CD4-positive, alpha-beta T cell treated with Interleukin-2 at 100 ng/mL for 4 hours (primary cell): ENCODE measurements around the gene UGT1A10.
"Not testable (repeated sequence)": the region's sequence is repeated elsewhere in the genome, so short reads cannot be mapped to it uniquely, and the experiment has no call there.

Experiments used
- DNase-seq: peaks from one replicate; pipeline ENCODE4 v3.0.0-alpha.2; 2020; ENCODE audit warnings: low spot score

UGT1A10 gene

DNA sequence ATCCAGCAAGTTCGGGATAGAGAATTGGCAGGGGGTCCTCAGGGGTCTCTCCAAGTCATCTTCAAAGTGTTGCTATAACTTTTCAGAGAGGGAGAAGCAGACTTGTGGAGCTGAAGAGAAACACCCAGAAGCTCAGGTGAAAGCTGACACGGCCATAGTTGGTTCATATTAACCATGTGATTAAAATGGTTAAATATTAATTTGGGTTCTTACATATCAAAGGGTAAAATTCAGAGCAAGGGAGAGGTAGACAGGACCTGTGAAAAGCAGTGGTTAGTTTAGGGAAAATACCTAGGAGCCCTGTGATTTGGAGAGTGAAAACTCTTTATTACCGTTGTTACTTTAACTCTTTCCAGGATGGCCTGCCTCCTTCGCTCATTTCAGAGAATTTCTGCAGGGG, 56.4 kb downstream of the UGT1A10 start, which contains the start of gene UGT1A6:
Gene UGT1A6, plus strand, starts transcription at position 243 of the 400 bp plus-strand sequence. Its CDS starts 115 bp downstream, at position 358.
- no peak for DNase-seq

DNA sequence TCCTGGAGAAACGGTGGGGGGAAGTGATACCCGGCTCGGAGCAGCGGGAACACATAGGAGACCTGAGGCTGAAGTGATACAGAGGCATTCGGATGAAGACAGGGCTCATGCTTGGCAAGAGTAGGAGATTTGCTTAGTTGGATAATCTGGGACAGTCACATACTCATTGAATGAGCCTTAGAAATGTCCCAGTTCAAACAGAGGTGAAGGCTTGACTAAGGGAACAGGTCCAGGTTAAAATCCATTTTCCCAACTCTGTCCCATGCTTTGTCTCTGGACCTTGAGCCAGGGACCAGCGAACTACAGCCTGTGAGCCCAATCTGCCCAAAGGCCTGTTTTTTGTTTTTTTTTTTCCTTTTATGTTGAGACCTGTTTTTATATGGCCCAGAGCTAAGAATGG, 57.7 kb downstream of the UGT1A10 start:
- DNase-seq, result no peak

DNA sequence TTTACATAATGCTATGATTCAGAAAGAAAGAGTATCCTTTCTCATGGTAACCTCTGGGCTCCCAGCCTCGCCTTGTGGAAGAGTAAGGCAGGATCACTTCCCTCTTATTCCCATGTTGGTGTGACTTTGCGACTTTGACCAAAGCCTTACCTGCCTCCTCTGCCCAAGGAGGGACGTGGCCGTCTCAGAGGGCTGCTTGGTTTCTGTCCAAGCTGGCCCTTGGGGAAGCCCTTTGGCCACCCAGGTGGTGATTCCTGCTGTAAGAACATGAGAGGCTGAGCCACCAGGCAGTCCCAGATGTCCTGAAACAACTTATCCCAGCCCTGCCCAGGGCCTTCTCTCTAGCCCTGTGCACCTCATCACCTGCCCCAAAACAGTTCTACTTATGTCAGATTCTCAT, 62.5 kb downstream of the UGT1A10 start:
- DNase-seq, result no peak

DNA sequence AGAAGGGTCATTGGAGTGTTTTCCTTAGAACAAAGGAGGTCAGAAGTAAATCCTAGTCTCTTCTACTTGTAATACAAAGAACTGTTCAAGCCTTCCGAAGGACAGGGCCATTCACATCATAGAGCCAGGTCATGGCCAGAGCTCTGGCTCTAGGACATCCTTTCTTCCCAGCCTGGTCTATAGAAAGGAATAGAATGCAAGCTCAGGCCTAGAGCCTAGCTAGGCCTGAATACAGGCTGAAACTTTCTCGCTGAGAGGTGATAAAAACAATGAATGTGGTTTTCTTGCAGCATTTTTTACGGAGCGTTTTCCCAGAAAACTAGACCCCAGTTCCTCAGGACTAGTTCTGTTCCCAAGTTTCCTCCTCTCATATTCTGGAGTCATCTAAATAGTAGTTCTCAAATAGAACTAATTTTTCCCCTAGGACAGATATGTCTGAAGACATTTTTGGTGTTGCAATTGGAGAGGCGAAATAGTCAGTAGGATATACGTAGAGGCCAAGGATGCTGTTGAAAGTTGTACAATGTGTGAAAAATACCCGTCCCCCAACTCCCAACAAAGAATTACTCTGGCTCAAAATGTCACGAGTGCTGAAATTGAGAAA, 63.3 kb downstream of the UGT1A10 start:
- no peak for DNase-seq

DNA sequence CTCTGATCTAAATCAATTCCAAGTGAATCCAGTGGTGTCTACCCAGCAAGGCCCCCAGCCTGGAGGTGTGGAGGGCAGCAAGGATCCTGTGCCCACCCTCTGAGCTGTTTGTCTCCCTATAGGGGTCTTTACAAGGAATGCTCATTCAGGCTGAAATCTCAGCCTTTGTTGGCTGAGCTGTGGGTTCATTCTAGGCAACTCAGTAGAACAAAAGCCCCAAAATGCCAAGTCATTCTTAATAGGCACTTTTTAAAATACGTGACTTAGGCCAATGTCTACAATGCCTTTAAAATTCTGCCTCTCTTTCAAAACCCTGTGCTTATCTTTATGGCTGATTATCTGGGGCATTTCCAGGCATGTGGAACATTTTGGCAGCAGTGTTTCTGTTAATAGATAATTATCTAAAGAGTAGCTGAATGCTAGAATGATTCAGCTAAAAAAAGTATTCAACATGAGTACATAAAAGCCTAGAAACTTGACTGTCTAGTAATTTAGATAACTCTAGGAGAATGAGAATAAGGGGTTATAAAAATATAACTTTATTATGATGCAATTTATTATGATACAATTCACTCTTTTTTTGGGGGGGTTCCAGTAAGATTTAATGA, 63.9 kb downstream of the UGT1A10 start:
- no peak for DNase-seq

DNA sequence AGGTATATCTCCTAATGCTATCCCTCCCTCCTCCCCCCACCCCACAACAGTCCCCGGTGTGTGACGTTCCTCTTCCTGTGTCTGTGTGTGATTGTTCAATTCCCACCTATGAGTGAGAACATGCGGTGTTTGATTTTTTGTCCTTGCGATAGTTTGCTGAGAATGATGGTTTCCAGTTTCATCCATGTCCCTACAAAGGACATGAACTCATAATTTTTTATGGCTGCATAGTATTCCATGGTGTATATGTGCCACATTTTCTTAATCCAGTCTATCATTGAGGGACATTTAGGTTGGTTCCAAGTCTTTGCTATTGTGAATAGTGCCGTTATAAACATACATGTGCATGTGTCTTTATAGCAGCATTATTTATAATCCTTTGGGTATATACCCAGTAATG, 64.6 kb downstream of the UGT1A10 start:
- not testable (repeated sequence) for DNase-seq

DNA sequence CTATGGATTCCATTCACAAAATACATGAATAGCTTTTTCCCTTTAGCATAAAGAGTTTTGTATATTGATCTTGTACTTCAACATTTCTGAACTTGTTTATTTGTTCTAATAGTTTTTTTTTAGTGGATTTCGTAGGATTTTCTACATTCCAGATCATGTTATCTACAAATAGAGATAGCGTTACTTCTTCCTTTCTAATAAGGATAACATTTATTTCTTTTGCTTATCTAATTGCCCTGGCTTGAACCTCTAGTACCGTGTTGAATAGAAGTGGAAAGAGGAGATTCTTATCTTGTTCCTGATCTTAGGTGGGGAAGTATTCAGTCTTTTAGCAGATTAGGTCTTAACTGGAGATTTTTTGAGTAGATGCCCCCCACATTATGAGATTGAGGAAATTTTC, 66.0 kb downstream of the UGT1A10 start:
- DNase-seq, result no peak

DNA sequence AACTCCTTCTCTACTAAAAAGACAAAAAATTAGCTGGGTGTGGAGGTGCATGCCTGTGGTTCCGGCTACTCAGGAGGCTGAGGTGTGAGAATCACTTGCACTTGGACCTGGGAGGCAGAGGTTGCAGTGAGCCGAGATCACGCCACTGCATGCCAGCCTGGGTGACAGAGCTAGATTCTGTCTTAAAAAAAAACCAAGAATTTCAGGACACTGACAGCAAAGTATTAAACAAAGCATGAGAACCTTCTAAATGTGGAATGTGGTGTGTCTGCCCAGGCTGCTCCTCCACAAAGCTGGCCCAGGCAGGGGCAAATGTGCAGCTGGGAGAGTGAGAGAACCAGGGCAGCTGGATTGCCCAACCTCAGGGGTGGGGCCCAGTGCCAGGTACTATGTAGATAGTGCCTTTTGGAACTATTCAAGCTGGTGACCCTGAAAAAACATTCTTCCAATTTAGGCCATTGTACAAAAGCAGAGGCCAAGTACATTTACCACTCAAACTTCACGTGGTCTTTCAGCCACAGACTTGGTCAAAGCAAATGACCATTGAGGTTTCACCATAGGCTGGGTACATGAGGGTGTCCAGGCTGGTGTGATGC, 69.8 kb downstream of the UGT1A10 start:
- no peak for DNase-seq

DNA sequence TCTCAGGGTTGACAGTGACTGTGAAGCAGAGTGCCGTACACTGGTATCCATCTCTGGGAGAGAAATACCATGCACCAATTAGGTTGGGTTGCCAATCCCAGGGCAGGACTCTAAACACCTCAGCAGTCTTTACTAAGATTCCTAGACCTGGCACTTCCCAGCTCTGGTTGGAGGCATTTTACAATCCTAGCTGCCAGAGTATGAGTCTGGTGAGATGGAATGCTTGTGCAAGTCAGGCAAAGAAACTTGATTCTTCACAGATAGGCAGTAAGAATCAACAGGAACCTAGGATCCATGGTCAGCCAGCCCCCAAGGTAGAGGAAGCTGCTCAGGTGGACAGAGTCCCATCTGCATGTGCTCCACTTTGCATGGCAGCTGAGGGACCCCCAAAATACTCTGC, 70.5 kb downstream of the UGT1A10 start:
- no peak for DNase-seq

DNA sequence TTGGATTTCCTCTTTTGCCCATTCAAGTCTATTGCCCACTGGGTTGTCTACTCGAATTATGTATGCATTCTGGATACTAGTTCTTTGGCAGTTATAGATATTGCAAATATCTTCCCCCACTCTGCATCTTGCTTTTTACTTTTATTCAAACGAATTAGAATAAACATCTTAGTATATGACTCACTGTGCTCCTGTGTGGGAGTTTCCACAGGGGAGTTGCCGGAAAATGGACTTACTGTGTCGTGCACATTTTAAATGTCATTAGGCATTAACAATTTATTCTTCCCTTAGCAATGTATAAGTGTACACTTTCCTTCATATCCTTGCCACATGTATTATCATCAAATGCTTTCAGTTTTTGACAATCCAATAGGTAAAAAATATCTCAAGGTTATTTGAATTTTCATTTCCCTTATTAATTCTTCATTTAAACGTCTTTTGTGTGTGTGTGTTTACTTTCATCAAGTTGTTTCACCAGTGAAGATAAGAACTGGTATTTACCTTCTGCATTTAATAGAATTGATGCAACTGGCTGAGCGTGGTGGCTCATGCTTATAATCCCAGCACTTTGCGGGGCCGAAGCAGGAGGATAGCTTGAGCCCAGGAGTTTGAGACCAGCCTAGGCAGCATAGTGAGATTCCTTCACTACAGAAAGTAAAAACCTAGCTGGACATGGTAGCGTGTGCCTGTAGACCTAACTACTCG, 71.8 kb downstream of the UGT1A10 start:
- no peak for DNase-seq

DNA sequence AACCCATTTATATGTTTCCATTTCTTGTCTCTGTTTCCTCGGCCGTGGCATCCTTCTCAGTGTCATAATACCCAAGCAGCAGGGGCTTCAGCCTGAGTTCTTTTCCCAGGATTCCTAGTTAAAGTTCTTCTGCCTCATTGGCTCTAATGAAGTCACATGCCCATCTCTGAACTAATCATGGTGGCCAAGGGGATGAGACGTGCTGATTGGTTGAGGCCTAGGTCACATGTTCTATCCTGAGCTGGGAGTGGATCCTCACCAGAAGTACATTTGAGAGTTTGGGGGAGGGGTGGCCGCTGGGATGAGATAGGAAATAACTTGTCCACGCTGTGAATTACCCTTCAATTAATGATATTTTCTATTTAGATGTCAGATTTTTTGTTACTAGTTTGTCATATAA, 72.7 kb downstream of the UGT1A10 start:
- DNase-seq, result no peak

DNA sequence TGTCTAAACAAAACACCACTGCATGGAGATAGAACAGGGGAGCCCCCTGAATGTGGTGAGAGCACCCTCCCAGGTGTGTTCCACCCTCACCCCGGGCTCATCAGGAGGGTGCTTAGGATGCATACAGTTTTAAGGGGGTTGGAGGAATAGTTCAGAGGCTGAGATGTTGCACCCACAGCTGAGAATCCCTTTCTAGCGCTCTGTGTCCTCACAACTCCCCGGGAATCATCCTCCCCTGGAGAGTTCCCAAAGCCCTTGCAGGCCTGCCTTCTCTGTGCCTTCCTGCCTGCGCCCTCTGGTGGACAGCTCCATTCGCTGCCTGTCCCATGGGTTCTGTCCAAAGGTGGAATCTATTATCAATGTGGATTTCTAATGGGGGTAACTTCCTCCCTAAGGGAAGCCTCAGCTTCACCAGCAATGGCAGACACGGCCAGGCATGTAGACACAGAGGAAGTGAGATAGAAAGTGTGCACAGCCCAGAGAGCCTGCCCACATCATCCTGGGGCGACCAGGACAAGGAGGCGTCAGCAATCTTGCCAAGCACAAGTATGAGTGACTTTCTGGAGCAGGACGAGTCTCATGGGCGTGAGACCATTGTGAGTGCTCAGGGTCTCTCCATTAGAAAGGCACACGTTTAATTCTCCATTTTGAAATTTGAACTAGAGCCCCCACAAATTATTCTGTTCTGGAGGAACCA, 75.2 kb downstream of the UGT1A10 start:
- DNase-seq, result peak; percentile 56

DNA sequence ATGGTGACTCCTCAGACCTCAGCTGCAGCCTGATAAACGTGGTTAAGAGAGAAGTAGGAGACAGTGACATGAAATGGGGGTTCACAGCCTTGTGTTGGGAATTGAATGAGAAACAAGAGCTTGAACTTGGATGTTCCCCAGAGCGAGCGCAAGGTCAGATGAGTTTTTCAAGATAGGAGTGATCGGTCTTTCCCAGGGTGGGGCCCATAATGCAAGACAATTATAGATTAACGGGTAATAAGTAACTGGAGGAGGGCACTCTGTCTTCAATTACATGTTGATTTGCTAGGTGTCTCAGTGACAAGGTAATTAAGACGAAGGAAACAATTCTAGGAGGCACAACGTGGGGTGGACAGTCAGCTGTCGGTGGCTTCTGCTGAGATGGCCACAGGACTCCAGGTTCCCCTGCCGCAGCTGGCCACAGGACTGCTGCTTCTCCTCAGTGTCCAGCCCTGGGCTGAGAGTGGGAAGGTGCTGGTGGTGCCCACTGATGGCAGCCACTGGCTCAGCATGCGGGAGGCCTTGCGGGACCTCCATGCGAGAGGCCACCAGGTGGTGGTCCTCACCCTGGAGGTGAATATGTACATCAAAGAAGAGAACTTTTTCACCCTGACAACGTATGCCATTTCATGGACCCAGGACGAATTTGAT, 76.5 kb downstream of the UGT1A10 start, which contains the start of gene UGT1A5:
Gene UGT1A5, plus strand, starts transcription at position 297 of the 651 bp plus-strand sequence. Its CDS starts 85 bp downstream, at position 382.
- DNase-seq, result no peak

DNA sequence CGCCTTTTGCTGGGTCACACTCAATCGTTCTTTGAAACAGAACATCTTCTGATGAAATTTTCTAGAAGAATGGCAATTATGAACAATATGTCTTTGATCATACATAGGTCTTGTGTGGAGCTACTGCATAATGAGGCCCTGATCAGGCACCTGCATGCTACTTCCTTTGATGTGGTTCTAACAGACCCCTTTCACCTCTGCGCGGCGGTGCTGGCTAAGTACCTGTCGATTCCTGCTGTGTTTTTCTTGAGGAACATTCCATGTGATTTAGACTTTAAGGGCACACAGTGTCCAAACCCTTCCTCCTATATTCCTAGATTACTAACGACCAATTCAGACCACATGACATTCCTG, 77.0 kb downstream of the UGT1A10 start:
- DNase-seq, result no peak

DNA sequence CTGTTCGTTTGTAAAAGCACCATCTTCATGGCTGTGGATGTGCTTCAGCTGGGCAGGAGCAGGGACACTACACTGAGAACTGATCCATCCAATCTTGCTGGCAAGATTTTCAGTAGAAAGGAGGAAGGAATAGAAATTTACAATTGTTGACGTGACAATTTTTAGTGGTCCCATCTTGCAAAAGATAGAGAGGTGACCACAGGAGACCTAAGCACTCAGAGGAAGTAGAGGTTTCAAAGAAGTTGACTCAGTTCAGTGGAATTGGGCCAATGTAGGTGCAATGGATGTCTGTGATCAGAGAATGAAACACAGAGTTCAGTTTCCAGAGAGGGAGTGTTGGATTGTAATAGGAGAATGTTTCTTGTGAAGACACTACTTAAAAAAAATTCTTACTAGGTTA, 77.9 kb downstream of the UGT1A10 start:
- no peak for DNase-seq

DNA sequence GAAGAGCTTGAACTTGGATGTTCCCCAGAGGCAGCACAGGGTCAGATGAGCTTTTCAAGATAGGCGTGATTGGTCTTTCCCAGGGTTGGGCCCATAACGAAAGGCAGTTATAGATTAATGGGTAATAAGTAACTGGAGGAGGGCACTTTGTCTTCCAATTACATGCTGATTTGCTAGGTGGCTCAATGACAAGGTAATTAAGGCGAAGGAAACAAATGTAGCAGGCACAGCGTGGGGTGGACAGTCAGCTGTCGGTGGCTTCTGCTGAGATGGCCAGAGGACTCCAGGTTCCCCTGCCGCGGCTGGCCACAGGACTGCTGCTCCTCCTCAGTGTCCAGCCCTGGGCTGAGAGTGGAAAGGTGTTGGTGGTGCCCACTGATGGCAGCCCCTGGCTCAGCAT, 82.3 kb downstream of the UGT1A10 start, which contains the start of gene UGT1A4:
Gene UGT1A4, plus strand, starts transcription at position 185 of the 400 bp plus-strand sequence. Its CDS starts 85 bp downstream, at position 270.
- DNase-seq, result no peak

DNA sequence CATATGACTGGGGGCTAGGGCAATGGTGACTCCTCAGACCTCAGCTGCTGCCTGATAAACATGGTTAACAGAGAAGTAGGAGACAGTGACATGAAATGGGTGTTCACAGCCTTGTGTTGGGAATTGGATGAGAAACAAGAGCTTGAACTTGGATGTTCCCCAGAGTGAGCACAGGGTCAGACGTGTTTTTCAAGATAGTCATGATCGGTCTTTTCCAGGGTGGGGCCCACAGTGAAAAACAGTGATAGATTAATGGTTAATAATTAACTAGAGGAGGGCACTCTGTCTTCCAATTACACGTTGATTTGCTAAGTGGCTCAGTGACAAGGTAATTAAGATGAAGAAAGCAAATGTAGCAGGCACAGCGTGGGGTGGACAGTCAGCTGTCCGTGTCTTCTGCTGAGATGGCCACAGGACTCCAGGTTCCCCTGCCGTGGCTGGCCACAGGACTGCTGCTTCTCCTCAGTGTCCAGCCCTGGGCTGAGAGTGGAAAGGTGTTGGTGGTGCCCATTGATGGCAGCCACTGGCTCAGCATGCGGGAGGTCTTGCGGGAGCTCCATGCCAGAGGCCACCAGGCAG, 92.6 kb downstream of the UGT1A10 start, which contains the start of gene UGT1A3:
Gene UGT1A3, plus strand, starts transcription at position 320 of the 579 bp plus-strand sequence. Its CDS starts 85 bp downstream, at position 405.
- no peak for DNase-seq

DNA sequence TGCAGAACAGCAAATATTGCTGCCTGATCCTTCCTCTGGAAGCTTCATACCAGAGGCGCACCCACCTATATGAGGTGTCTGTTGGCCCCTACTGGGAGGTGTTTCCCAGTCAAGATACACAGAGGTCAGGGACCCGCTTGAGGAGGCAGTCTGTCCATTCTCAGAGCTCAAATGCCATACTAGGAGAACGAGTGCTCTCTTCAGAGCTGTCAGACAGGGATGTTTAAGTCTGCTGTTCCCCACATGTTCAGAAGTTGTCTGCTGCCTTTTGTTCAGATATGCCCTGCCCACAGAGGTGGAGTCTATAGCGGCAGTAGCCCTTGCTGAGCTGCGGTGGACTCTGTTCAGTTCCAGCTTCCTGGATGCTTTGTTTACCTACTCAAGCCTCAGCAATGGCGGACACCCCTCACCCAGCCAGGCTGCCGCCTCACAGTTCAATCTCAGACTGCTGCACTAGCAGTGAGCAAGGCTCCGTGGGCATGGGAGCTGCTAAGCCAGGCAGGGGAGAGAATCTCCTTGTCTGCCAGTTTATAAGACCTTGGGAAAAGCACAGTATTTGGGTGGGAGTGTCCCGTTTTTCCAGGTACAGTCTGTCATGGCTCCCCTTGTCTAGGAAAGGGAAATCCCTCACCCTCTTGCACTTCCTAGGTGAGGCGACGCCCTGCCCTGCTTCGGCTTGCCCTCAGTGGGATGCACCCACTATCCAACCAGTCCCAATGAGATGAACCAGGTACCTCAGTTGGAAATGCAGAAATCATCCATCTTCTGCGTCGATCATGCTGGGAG, 100.8 kb downstream of the UGT1A10 start:
- DNase-seq, result not testable (repeated sequence)

DNA sequence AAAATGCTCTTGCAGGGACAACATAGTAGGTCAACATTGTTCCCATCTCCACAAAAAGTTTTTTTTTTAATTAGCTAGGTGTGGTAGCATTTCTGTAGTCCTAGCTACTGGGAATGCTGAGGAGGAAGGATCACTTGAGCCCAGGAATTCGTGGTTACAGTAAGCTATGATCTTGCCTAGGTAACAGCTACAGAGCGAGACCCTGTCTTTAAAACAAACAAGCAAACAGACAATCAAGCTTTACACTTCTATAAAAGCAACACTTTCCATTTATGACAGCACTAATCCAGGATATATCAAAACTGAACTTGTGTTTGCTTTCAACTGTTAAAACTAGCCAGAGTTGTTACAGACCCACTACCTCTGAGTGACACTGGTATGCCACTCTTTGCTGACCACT, 104.6 kb downstream of the UGT1A10 start:
- DNase-seq, result no peak
